HG03432 (cell line): ENCODE measurements around the gene CFAP299.

Experiments used
- ATAC-seq: cut with Tn5 transposase; IDR thresholded peaks from one replicate; pipeline ENCODE4 v1.9.1; 2021; ENCODE audit warnings: mild to moderate bottlenecking, moderate library complexity; ENCODE audit not compliant: unreplicated experiment

Gene CFAP299

DNA sequence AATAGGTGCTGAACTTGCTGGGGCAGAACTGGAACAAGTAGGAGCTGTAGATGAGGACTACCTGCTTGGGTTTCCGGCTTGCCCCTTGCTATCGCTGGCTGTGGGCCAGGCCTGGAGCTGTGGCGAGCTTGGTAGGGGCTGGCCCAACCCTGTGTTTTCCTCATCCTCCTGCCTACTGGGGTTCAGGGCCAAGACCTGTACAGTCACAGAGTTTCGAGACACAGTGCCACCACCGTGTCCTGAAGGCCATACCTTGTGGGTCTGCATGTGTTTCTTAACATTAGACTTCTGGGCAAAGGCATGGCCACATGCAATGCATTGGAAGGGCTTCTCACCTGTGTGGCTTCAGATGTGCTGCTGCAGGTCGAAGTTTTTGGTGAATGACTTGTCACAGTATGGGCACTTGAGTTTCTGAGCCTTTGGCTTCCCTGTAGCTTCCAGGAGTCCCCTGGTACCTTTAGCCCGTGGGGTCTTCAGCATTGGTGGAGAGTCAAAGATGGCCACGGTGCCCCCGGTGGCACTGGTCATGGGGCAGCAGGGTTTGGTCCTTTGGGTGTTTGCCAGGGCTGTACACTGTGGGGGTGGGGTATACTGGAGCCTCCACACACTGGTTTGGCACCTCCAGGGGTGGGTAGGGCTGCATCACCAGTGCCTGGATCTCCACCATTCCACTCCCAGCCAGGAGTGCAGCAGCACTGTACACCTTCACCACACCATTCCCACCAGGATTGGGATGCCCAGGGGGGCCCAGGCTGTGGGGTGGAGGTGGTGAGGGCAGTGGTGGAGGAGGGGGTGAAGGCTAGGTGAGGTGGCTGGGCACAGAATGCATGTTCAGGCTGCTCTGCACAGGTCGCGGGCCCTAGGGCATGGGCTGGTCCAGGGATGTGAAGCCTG, 52.1 kb downstream of the CFAP299 start:
- no peak for ATAC-seq

DNA sequence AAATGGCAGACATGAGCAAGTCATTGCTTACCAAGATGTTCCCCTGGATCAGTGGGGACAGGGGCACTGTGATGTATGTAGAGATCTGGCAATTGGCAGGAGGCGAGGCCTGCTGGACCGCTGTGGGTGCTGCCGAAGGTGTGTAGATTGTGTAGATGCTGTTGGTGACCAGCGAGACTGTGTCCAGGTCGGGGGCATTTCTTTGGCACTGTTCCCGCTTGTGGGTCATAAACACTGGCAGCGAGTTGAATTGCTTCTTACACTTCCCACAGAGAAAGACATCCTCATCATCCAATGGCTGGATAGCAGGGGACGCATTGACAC, 52.7 kb downstream of the CFAP299 start:
- no peak for ATAC-seq

DNA sequence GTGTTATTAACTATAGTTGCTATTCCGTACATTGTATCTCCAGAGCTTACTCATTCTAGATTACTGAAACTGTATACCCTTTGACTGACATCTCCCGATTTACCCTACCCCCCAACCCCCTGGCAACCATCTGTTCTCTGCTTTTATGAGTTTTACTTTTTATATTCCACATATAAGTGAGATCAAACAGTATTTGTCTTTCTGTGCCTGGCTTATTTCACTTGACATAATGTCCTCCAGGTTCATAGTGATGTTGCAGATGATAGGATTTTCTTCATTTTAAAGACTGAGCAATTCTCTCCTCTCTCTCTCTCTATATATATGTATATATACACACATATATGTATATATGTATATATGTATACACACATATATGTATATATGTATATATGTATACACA, 54.6 kb downstream of the CFAP299 start:
- ATAC-seq = no peak

DNA sequence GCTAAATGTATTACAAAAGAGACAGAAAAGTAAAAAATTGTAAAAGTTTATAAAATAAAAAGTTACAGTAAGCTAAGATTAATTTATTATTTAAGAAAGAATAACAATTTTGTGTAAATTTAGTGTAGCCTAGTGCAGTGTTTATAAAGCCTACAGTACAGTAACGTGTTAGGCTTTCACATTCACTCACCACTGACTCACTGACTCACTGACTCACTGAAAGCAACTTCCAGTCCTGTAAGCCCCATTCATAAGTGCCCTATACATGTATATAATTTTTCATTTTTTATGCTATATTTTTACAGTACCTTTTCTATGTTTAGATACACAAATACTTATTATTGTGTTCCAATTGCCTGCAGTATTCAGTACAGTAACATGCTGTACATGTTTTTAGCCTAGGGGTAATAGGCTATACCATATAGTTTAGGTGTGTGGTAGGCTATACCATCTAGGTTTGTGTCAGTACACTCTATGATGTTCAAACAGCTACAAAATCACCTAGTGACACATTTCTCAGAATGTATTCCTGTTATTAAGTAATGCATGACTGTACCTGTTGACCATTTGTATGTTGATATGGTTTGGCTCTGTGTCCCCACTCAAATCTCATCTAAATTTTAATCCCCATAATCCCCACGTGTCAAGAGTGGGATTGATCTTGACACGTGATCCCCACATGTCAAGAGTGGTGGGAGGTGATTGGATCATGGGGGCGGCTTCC, 57.9 kb downstream of the CFAP299 start:
- ATAC-seq = peak; percentile 89

DNA sequence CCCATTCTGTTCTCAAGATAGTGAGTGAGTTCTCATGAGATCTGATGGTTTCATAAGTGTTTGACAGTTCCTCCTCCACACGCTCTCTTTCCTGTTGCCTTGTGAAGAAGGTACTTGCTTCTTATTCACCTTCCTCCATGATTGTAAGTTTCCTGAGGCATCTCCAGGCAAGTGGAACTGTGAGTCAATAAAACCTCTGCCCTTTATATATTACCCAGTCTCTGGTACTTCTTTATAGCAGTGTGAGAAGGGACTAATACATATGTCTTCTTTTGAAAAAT, 58.4 kb downstream of the CFAP299 start:
- peak; percentile 24 for ATAC-seq

DNA sequence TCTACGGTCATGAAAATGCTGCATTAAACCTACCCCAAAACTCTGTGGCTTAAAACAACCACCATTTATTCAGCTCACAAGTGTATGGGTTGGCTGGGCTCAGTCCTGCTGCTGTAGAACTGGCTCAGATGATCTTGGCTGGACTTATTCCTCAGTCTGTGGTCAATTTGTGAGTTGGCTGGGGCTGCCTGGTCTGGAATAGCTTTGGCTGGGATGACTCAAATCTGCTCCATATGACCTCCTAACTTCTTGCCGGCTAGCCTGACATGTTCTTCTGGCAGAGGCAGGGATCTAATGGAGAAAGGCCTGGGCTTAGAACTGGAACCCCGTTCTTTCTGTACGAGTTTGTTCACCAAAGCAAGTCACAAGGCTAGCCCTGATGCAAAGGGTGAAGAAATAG, 71.7 kb downstream of the CFAP299 start:
- ATAC-seq = no peak

DNA sequence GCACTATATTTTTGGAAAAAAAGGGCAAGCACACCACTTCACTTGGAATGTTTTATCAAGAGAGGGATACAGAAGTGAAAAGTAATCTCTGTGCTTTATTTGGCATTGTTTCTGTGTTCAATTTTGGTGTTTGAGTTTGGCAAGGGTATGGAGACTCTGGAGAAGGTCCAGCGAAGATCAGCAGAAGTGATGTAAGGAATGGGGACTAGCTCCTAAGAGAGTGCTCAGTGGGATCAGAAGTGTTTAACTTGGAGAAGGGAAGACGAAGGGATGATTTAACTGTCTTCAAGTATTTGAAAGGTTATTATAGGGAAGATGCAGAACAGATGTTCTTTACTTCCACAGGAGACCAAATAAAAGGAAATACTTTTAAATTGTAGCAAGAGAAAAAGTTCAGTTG, 74.3 kb downstream of the CFAP299 start:
- ATAC-seq = no peak

DNA sequence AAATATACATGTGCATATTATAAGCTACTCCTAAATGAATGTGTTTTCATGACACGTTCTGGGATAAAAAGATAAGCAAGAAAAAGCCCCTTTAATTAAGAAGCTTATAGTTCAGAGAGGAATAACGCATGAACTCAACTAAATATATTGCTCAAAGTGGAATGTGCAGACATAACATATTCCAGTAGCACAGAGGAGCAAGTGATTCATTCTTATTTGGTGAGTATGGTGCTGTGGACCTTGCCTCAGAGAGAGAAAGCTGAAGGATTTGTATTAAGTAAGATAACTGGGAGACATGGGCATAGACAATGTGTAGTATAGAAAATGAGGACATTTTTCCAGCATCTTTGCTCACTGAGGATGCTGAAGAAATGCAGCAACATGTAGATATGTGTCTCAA, 76.8 kb downstream of the CFAP299 start:
- ATAC-seq = no peak

DNA sequence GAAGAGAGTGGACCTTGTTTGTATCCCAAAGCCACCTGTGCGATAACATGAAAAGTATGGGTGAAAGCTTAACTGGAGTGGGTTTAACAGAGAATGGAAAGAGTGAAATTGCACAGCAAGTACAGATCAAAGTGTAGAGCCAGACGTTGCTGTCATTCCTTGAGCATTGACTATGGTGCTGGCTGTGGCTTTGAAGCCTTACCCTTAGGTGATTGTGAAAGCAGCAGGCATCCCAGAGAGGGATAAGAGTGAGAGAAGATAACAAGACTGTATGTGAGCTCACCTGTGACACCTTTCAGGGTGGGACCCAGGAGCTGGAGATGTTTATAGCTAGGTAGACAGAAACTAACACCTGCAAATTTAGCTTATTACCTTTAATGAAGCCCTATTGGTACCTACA, 77.6 kb downstream of the CFAP299 start:
- ATAC-seq = no peak

DNA sequence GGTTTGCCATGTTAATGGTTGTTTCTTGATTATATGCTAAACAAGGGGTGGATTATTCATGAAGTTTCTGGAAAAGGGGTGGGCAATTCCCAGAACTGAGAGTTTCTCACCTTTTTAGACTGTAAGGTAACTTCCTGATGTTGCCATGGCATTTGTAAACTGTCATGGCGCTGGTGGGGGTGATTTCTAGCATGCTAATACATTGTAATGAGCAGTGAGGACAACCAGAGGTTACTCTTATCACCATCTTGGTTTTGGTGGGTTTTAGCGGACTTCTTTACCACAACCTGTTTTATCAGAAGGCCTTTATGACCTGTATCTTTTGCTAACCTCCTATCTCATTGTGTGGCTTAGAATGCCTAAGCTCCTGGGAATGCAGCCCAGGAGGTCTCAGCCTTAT, 81.5 kb downstream of the CFAP299 start:
- no peak for ATAC-seq

DNA sequence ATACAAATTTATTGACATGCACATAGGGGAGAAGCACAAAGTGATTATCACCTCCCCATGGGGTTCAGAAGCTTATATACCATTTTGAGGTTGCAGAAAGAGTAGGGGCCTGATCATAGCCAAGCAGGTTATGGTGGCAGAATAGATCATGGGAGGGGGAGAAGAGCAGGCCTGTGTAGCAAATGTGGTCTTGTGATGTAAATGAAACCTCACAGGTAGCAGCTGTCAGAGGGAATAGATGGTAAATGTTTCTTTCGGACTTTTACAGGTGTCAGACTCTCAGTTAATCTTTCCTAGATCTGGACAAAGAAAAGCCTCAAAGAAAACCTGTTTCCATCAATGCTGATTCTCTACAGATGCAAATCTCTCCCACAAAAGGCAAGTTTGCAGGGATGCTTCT, 84.4 kb downstream of the CFAP299 start:
- ATAC-seq = peak; percentile 47

DNA sequence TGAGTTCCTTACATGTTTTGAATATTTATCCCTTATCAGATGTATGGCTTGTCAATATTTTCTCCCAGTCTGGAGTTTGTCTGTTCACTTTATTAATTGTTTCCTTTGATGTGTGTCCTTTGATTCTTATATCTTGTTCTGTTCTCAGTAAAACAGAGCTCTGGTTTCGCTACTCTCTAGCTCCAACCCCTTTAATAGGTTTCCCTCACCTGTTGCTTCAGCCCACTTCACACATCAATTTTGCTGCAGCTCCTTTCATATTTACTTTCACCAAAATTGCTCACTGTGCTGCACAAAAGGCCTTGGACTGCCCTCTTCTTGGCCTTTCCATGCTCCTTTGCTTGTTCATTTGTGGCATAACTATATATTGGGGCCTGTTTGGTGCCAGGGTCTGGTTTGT, 85.1 kb downstream of the CFAP299 start:
- no peak for ATAC-seq

DNA sequence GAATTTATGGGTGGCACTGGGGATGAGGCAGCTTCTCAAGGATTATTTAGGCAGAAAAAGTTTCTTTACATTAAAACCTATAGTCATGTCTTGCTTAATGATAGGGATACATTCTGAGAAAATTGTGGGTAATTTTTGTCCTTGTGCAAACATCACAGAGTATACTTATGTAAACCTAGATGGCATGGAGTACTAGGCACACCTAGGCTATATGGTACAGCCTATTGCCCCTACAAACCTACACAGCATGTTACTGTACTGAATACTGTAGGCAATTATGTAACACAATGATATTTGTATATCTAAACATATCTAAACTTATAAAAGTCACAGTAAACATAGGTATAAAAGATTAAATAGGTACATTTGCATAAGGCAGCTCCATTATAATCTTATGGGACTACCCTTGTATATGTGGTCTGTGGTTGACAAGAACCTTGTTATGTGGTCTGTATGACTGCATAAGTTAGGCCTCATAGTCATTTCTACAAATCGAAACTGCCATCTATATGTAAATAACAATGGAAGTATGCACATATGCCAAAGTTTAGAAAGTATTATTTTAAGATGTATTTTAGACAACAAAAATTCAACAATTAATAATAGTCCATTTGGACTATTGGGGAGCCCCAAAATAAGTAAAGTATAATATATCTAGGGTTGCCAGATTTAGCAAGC, 87.3 kb downstream of the CFAP299 start:
- peak; percentile 74 for ATAC-seq

DNA sequence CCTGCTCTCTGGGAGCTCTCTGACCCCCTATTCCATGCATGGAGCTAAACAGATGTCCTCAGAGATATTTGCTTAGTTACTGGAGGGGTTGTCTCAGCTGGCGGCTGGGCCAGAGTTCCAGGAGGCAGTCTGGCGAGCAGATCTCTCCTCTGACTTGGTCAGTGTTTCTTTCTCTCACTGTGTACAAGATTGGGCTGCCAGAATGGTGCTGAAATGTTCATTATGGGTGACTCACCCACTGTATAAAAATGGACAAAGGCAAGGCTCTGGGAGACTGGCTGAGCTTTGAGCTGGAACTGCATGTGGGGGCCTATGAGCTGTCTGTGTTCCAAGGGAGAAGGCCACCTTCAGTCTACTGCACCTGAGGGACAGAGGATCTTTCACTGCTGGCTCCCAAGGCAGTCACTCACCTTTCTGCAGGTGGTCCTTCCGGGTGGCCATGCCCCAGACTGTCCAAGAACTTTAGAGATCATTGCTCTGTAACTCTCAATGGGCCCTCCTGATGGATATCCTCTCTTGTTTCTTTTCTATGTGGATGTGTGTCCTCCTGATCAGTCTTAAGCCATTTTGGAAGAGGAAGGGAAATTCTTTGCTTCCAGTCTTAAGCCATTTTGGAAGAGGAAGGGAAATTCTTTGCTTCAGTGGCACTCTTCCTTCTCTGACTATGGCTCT, 88.2 kb downstream of the CFAP299 start:
- no peak for ATAC-seq

DNA sequence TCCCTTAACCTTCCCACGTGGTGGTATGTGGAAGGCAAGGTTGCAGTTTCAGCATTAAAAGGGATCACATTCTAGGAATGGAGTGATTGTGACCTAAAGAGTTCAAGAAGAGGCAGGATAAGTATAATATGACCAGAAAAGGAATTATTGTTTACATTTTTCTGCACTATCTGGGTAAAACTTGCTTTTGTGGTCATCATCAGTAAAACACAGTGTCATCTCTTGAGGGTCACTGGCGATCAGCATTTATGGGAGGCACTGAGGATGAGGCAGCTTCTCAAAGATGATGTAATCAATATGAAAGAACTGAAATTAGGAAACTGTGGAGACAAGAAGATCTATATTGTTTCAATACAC, 88.7 kb downstream of the CFAP299 start:
- no peak for ATAC-seq

DNA sequence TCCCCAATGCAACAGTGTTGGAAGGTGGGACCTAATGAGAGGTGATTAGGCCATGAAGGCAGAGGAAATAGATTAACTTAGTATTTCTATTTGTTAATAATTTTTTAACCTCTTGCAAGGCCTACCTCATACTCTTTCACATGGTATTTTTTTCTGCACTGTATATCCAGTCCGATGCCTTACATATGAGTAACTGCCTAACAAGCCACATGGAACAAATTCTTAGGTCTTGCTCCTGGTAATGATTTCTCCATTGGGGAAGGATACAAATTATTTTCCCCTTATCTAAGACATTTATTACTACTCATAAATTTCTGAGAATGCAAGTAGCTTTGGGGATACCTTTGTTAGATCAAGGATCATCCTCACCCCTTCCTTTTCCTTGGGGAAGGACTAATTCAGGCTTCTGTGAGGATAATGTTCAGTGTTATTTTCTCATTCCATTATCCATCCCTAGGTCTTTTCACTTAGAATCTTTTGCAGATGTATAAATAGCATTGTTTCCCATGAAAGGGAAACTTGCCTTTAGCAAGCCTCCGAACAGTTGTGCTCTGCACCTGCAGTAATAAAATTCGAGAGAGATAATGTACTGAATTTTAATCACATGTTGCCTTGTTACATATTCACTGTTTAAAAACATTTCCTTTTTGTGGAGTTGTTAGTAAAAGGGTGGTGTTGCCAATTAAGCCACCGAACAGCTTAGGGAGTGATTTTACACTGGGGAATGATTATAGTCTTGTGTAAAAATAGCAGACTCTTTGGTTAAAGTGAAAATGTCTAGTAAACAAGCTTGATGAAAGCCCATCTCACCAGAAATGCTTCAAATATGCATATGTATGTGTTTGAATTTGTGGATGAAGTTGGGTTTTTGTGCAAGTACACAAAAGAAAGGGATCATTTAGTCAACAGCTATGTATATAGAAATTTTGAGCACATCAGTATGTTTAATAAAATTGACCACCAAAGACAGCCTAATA, 89.9 kb downstream of the CFAP299 start:
- ATAC-seq = no peak

DNA sequence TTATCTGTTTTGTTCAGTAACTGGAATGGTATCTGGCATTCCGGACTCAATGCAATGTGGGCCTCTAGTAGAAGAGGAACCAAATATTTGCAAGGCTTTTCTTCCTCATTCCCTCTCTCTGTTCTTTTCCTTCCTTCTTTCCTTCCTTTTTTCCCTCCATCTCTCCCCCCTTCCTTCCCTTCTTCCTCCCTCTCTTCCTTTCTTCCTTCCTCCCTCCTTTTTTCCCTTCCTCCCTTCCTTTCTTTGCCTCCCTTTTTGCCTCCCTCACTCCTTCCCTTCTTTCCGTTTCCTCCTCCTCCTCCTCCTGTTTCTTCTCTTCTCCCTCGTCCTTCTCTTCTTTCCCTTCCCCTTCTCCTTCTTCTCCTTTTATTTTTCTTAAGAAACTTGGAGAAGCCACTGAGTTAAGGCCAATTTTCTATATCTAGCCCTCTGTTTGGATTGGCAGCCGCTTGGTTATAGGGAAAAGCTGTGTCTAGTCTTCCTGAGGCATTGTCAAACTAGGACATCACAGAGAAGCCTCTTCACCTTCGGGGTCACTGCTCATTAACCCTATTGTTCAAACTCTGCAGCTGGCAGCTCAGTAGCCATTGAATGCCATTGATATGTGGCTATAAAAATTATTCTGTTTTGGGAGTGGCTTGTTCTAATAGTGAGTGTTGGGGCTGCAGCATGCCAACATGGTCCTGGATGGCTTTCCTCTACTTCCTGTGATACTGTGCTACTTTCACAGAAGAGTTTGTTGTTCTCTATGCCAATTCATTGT, 95.9 kb downstream of the CFAP299 start:
- ATAC-seq = no peak

DNA sequence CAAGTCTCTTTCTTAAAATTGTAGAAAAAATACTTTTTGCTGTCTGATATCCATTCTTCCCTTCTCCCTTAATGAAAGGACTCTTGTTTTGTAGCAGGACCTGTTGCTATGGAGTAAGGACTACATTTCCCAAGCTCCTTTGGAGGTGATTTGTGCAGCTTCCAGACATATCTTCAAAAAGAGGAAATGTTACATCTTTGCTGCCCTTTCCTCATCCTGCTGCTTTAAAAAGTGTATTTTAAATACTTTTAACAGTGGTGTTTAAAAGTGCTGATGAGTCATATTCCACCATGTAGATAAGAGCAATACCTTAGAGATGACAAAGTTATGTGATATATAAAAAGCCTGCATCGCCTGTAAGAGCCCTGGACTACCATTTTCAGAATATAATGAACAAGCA, 98.7 kb downstream of the CFAP299 start:
- ATAC-seq = no peak

DNA sequence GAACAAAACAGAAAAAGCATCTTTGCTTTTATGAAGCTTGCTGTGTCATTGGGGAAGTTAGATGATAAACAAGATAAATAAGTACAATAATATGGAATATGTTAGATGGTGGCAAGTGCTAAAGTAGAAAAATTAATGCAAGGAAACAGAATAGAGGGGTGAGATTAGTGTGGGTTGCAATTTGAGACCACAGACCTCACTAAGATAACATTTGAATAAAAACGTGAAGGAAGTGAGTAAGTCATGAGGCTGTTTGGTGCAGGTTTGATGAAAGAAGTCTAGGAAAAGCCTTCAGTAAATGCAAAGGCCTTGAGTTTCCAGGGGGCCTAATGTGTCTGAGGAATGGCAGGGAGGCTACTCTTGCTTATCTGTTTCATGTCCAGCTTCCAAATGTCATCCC, 102.5 kb downstream of the CFAP299 start:
- ATAC-seq = no peak
